ENCODE measurements around the gene IFFO2.
A peak's percentile ranks its signal among the peaks of the same experiment; 100 is the strongest.

The IFFO2 gene

DNA sequence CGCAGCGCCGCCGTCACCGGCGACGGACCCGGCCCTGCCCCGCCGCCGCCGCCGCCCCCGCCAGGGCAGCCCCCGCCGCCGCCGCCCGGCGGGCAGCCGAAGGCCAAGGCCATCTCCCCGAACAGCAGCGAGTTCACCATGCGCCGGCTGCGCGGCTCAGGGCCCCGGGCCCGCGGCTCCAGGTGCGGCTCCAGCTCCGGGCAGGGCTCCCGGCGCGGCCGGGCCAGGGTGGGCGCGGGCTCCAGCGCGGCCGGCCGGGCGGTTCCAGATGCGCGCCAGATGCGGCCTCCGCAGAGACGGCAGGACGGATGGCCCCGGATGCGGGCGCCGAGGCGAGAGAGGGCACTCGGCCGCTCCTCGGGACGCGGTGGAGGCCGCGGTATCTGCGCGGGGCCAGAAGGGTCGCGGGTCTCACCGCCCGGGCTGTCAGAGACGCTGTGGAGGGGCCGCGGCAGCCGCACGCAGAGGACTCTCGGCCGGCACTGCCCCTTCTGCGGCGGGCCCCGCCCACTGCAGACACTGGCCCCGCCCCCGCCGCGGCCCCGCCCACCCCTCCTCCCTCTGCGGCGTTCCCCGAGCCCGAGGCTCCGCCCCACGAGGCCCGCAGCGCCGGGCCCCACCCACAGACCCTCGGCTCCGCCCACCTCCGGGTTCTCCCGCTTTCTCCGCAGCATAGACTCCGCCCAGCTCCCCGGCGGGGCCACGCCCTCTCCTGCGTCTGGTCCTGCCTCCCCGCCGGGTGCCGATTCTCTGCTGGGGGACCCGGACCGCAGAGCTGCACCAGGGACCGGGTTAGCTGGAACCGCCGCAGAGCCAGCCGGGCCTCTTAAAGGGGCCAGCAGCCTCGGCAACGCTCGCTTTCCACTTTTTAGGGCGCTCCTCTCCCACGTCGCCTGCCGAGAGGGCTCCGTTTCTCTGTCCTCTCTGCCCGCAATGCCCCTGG, at the start of gene IFFO2:
Gene IFFO2 (minus strand): TSS at position 484 of the 943 bp plus-strand sequence. CDS start 344 bp downstream, at position 140.
- peak; percentile 70 for DNase-seq

DNA sequence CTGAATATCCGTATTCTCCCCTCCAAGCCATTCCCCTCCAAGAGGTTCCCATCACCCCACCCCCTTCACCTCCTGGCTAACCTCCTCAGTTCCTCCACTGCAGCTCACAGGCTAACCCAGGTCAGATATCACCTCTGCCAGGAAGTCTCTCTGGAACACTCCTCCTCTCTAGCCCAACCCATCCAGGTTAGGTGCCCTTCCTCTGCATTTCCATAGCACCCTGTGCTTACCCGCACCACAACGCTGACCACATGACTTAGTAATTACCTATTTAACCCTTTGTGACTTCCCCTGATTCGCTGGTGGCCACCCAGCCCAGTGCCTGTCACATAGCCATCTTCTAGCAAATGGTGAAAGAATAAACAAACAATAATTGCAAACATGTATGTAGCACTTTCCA, 49.5 kb upstream of the IFFO2 start:
- no peak for DNase-seq

DNA sequence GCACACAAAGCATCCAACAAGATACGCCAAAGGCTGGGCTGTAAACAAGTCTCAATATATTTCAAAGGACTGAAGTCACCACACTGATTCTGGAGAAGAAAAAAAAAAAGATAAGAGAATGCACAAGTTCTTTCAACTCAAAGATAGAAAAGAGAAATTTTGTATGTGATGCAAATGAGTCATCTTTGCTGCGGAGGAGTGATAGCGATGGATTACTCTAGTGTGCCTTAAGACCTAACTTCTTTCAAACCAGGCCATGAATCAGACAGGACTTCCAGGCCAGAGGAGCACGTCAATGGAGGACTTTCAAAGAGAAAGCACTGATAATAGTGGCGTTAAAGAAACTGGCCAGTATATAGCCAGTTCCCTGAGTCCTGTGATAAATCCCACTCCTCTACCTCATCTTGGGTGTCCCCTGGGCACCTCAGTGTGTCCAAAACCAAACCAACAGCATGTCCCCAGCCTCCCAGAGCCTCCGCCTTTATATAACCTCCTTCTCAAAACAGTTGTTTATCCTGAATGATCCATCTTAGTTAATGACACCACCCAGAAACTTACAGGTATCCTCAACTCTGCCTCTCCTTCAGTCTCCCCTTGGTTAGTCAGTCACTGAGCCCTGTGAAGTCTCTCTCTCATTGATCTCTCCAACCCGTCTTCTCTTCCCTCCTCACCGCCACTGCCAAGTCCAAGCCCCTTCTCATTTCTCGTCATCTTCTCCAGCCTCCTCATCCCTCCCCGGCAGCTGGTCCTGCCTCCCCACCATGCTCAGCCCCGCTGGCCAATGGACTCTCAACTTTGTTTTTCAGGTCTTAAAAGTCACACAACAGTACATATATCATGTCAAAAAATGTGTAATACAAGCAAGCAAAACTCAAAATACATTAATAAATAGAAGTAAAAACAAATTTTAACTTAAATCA, 47.2 kb upstream of the IFFO2 start:
- DNase-seq, result no peak

DNA sequence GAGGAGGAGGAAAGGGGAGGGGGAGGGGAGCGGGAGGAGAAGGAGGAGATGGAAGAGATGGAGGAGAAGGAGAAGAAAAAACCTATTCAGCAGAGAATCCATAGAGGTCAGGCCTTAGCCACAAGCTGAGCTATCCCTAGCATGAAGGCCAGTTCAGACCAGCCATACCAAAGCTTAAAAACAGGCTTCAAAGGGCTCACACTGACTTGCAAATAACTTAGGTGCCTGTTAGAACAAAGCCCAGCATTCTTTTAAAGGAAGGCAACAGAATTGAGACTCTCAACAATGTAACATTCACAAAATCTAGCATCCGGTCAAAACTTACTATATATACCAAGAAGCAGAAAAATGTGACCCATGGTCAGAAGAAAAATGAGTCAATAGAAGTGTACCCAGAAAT, 43.6 kb upstream of the IFFO2 start:
- DNase-seq, result no peak

DNA sequence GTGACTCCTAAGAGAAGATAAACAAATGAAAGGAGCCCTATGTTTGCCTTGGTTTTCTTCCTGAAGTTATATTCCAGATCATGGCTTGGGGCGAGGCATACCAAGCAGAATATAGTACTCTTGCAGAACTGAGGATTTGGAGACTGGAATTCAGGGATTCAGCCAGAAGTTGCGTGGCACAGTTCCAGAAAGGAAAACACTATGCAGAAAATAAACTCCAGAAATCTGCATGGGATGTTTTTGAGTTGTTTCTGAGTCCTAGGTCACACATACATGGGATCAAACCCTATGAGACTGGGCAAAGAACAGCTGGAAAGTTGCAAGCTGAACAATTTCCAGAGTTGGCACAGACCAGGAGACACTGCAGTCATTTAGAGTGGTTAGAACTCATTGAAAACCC, 42.9 kb upstream of the IFFO2 start:
- DNase-seq, result no peak

DNA sequence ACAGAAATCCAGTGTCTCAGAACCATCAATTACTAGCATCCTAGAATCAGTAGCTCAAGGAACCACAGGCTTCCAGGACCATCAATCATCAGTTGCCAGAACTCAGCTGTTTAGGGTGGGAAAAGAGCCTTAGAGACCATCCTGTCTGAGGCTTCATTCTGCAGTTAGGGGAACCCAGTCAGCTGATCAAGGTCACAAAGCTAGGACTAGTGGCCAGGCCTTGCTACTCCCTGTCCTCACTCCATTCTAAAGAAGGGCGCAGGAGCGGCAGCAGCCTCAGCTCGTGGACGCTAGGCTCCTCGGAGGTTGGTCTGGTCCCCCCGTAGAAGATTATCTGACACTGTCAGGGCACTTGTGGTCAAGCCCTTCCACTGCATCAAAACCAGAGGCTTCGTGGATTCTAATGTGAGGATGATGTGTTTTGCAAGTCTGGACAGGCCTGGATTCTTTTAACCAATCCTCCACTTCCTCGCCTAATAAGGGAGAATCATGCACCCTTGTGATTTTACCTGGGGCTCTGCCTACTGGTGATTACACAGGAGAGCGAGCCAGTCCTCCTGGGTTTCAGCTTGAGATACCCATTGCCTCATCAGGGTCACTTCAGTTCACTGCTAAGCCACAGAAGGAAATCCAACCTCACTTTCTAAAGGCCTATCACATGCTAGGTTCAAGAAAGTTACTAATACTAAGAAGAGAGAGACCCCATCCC, 41.7 kb upstream of the IFFO2 start:
- no peak for DNase-seq

DNA sequence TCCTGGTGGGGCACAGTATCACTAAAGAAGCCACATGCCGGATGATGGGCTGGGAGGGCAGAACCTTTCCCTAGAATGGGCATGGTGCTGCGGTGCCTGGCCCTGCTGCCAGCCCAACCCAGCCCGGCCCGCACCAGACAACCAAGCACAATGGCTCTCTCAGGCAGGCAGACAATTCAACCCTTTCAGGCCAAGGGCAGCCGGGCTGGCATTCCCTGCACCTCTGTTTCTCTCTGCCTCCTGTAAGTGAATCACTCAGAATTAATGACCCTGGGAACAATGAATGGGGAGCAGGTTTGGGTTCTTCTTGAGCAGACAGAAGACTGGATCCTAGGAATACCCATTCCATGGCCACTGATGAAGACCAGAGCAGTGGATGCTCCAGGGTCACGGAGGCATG, 41.0 kb upstream of the IFFO2 start:
- DNase-seq, result no peak

DNA sequence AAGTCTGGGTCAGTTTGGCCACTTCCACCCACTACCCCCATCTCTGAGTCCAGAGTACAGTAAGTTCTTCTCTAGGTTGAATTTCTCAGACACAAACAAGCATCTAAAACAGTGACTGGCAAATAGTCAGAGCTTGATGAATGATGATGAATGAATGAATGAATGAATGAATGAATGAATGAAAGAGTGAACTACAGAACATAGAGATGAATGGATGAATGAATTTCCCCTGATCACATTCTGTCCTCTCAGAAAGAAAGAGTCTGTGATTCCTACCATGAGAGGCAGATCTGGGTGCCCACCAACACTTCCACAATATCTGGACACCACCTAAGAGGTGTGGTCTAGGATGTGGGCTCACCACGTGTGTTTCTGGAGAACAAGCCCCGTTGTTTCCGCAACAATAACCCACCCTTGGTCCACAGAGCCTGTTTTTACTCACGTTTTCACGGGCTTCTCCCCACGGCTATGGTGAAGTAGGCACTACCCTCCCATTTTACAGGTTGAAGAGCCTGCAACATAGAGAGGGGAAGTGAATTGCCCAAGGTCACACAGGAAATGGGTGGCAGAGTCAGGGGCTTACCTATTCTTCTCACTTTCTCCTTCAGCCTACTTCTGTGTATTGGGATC, 40.2 kb upstream of the IFFO2 start:
- DNase-seq, result no peak

GRCh38 chr1:18994381-18994780, 37.9 kb upstream of the IFFO2 start:
- DNase-seq, result no peak

DNA sequence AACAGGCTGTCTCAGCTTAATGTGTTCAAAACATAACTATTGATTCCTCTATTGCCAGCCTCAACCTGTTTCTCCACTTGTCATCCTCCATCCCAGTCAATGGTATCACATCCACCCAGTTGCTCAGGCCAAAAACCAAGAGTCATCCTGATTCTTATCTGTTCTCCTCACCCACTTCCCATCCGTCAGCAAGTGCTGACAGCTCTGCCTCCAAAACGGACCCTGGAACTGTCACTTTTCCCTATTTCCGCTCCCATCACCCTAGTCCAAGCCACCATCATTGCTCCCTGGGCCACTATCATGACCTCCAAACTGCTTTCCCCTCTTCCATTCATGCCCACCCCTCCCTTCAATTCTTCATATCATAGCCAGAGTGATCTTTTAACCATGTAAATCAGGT, 36.2 kb upstream of the IFFO2 start:
- no peak for DNase-seq

DNA sequence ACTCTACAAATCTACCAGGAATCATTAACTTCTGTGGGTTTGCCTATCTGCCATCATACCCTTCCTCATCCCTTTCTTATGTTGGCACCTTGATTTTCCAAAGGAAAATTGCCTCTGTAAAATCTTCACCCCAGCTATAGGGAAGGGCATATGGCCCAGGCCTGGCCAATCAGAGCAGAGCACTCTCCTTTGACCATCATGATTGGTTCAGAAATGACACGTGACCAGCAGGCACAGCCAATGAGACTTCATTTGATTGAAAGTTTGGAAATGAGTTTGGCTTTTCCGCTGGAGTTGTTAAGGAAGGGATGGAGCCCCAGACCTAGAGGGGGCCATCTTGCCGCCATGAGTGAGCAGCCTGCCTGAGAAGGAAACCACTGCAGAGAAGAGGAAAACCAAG, 35.1 kb upstream of the IFFO2 start:
- no peak for DNase-seq

GRCh38 chr1:18989896-18990295, 33.4 kb upstream of the IFFO2 start:
- DNase-seq, result no peak

DNA sequence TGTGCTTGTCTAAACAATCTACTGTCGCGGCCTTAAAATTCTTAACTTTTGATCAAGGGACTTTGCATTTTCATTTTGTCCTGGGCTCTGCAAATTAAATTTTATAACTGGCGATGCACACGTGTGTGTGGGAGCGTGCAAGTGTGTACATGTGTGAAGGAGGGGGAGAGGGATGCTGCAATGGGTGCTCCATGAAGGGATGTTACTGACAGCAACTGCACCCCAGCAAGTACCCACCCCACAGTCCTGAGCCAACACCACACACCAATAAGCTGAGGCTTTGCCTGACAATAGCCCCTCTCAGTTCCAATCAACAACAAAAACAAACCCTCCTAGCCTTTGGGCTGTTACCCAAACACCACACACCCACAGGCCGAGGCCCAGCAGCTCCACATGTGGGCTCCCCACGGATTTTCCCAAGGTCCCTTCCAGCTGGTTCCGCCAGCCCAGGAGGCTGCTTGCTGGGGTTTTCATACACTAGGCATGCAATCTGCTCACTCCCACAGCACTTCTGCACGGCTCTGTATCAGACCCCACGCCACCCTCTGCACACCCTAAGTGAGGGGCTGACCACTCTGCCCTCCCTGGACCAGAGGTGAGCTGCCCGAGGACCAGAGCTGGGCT, 32.8 kb upstream of the IFFO2 start:
- no peak for DNase-seq

GRCh38 chr1:18981242-18981641, 24.8 kb upstream of the IFFO2 start:
- no peak for DNase-seq

GRCh38 chr1:18978706-18979105, 22.2 kb upstream of the IFFO2 start:
- no peak for DNase-seq

DNA sequence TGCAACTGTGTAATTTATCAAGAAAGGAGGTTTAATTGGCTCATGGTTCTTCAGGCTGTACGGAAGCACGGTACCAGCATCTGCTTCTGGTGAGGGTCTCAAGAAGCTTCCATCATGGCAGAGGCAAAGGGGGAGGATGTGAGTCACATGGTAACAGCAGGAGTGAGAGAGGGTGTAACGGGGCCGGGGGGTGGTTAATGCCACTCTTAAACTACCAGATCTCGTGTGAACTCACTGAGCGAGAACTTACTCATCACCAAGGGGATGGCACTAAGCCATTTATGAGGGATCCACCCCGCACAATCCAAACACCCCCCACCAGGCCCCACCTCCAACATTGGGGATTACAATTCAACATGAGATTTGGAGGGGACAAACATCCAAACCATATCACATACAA, 21.0 kb upstream of the IFFO2 start:
- no peak for DNase-seq

GRCh38 chr1:18976096-18976495, 19.6 kb upstream of the IFFO2 start:
- DNase-seq, result no peak

DNA sequence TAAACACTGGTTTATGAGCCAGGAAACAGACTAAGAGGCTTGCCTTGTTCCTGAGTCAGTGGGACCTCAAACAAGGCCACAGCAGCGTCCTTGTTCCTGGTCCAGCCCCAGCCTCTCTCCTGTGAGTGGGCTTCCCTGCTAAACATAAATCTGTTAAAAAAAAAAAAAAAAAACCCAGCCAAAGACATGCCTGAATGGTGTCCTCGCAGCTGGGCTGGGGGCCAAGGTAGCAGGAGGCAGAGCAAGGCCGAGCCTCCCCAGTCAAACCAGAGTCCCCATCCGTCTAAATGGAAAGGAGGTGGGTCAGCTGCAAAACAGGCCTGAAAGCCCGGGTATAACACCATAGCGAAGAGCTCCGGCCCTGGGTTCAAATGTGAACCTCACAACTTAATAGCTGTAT, 18.1 kb upstream of the IFFO2 start:
- DNase-seq, result no peak

DNA sequence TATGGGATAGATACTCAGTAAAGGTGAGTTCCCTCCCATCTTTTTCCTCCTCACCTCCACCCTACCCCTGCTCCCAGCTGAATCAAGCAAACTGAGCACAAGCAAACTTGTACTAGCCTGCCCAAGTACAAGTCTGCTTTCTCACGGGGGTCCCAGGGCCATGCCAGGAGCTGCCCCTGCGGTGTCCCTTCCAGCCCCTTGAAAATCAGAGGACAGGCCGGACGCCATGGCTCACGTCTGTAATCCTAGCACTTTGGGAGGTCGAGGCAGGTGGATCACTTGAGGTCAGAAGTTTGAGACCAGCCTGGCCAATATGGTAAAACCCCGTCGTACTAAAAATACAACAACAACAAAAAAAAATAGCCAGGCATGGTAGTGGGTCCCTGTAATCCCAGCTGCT, 17.5 kb upstream of the IFFO2 start:
- no peak for DNase-seq

DNA sequence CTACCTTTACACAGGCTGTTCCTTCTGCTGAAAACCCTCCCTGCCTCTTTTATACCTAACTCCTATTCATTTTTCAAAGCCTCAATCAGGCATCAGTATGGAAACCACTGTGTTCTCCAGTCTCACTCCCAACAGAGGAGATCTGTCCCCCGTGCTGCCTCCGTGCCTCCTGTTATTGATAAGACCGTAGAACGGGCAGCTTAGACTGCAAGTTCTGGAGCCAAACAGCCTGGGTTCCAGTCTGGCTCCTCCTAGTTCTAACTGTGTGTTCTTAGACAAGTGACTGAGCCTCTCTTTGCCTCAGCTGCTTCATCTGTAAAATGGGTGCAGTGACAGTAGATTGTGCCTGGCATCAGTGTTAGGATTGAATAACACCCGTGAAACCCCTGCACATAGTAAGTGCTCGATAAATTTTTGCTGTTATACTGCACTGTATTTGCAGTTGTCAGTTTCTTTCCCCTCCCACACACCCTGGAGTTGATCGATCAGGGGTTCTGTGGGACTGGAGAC, 17.0 kb upstream of the IFFO2 start:
- DNase-seq, result no peak

- DNase-seq, result no peak
Measured at GRCh38 chr1:18972991-18973390, 16.5 kb upstream of the IFFO2 start.

GRCh38 chr1:18972531-18972930, 16.1 kb upstream of the IFFO2 start:
- no peak for DNase-seq

Measured in NCI-H1694 treated with DMSO at 0.1 percent for 48 hours (cell line).